DMS53 (cell line): ENCODE data around the gene MAP10.

ENCODE experiments used
- DNase-seq: peaks from one replicate; lab custom pipeline; 2025; lab: John Stamatoyannopoulos, UW

Gene MAP10

DNA sequence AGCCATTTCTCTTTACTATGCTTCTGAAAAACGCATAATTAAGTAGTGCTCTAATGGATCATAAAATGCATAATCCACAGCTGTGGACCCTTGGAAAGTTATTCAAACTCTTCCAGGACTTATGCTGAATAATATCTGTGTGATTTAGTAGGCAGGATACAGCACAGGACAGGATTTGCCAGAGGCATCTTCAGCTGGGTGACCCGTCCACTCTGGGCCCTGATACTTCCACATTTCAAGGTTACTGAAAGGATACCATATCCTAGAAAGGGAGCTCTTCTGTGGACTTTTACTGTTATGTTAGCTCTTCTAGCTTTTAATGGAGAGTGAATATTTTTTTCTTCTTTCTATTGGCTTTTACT is 49.6 kb downstream of the MAP10 start:
- no peak for DNase-seq

DNA sequence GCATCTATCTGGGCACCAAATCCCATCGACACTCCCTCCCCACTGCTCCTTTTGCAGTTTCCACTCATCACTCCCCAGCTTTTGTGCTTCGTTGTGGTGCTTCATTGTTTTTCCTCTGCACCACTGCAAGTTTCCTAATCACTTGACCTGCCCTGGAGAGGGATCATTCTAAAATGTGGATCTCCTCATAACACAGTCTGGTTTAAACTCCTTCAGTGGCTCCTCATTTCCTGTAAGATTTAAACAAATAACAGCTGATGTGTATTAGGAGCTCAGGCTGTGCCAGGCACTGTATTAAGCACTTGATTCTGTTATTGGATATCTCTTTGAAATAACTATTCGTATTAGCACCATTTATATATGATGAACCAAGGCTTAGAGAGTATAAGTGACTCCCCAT is 51.3 kb downstream of the MAP10 start:
- no peak for DNase-seq
